Dermis lymphatic vessel endothelial cell (primary cell): ENCODE data around the gene ZNF33B. TPM values are rescaled to one million over a fixed set of nuclear protein-coding genes. Genes with fewer than 3 reads are reported as not detected.

Source experiments
- total RNA-seq: library from RNA; depleted of rRNA; stranded (reverse); fragments of >200 nt; gene quantifications from 2 replicates; pipeline ENCODE4 v1.2.1, GENCODE V29; 2014

Gene ZNF33B
- 17.7 and 29.1 TPM in 2 replicates for total RNA-seq

DNA sequence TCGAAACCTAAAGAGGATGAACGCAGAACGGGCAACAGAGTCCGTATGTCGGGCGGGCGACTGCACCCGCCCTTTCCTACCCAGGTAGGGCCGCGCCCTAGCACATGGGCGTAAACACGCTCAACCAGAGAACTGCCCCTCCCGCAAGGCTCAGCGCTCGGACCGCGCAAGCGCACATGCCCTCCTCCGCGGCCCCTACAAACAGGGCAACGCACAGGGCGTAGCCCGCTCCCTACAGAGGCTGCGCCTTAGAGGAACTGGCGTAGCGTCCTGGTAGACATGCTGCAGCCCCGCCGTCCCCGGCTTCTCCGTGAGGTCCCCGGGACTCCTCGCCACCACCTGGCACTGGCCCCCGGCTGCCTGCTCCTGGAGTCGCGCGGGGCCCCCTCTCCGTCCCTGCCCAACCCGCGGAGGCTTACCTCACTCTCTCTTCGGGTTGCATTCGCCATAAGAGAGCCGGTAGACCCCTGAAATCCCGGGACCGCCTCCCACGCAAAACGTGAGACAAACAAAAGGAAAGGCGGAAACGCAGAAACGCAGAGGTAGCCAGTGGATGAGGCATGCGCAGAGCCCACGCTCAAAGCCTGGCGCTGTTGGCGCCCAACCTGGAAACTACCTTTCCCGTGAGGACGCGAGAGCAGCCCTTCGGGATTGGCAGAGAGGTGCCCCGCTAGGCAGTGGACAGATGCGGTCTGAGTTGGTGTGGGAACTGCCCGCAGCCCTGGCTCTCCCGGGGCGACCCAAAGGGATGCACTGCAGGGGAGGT lies at the start of gene ZNF33B:
ZNF33B (minus strand) TSS at position 516 of the 766 bp plus-strand sequence. CDS start 1,642 bp downstream, outside the sequence.

Other genes starting within 250 kb of the ZNF33B start
- 17.8 and 25.1 TPM in 2 replicates for gene BMS1, start 144.2 kb upstream of the ZNF33B start, total RNA-seq